ENCODE results near the gene DNAI1.
"Not testable (repeated sequence)": the region's sequence is repeated elsewhere in the genome, so short reads cannot be mapped to it uniquely, and the experiment has no call there.

Gene DNAI1

DNA sequence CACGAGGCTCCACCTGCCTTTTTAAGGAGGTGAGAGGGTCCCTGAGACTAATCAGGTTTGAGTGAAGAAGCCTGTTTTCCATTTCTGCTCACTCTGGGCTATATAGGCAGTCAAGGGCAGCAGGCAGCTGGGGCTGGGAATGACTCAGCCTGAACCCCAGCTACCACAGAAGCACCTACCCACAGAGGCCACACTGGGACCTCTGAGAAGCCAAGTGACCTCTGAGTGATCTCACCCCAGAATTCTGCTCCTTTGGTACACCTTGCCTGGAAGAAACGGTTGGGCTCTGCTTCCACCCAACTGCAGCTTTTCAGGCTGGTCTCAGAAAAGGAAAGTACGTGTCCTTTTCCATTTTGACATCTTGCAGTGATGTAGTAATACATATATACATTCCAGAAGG lies 7.1 kb upstream of the DNAI1 start:
- DNase-seq: no peak

GRCh38 chr9:34452568-34452967 lies 6.0 kb upstream of the DNAI1 start:
- DNase-seq: no peak

GRCh38 chr9:34454571-34455065 lies 4.0 kb upstream of the DNAI1 start:
- no peak for DNase-seq

DNA sequence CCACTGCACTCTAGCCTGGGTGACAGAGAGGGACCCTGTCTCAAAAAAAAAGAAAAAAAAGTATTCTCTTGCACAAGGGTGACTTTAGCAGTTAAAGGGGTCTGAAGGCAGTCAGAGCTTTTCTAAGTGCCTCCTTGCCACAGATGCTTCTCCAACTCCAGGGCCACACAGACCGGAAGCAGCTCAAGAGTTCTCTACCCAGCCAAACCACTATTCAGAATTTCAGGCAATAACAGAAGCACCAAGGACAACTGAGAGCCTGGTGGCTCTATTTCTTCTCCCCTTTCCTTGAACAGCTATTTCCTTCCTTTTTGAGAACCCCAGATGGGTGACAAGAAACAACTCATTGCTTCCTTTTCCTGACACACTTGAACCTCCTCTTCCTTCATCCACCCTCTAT lies 2.5 kb upstream of the DNAI1 start:
- no peak for DNase-seq

DNA sequence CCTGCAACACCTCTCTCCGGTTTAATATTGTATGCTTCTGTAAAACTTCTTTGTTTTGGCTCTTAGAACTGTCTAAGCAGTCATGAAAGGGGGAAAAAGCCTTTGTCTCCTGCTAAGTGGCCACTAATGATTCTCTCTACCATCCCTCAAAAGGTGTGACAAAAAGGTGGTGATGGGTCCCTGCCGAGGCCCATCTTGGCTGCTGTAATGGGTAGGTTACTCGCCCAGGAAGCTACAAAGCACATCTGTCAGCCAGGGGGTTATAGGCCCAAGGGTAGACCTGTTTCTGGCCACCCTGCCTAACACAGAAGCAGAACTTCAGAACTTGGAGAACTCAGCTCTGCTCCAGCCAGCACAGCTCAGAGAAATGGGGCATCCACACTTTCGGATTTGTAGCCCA lies 1.9 kb upstream of the DNAI1 start:
- DNase-seq: no peak

- DNase-seq: peak; percentile 13
Measured at GRCh38 chr9:34457266-34458012, 1.2 kb upstream of the DNAI1 start.

- DNase-seq: no peak
Measured at GRCh38 chr9:34458959-34459340, 345 bp downstream of the DNAI1 start.

GRCh38 chr9:34459356-34459755 lies 751 bp downstream of the DNAI1 start:
- DNase-seq: no peak

GRCh38 chr9:34459941-34460340 lies 1.3 kb downstream of the DNAI1 start:
- peak; percentile 13 for DNase-seq

DNA sequence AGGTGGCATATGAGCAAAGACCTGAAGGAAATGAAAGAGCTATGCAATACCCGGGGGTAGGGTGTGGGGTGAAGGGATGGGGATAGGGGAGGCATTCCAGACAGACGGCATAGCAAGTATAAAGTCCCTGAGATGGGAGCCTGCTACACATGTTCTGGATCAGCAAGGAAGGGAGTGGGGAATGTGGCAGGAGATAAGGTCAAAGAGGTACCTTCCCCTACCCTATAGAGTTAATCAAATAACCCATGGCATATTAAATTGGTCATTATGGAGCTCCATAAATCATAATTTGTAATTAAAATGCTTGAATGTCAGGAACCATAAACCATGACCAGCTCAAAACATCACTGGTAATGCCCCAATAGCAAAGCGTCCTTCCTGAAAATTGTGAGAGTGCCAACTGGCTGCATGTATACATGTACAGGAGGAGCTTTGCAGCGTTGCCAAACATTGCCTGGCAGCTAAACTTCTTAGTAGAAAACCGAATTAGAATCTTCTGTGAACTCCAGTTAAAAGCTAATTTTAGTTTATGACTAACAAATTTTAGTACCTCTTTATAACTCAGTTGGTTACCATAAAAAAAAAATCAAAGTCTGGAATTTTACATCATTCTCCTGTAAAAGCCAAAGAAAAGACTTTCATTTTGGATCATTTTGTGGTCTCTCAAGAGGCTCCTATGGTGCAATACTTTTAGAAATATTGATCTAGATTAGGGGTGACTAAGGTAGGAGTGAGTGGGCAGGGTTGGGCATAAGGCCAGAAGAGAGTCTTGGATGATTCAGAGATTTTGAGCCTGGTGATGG lies 4.7 kb downstream of the DNAI1 start:
- no peak for DNase-seq

DNA sequence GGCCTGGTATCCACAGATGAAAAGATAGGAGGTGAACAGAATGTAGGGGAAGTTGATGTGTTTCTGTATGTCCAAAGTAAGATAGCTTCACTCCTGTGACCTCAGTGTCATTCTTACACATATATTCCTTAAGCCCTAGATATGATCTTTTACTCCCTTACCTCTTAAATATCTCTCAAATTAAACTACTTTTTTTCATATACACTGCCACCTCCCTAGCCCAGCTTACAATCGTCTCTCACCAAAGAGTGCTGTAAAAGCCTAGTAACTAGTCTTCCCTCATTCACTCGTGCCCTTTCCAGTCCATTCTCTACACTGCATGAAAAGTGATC lies 5.3 kb downstream of the DNAI1 start:
- no peak for DNase-seq

DNA sequence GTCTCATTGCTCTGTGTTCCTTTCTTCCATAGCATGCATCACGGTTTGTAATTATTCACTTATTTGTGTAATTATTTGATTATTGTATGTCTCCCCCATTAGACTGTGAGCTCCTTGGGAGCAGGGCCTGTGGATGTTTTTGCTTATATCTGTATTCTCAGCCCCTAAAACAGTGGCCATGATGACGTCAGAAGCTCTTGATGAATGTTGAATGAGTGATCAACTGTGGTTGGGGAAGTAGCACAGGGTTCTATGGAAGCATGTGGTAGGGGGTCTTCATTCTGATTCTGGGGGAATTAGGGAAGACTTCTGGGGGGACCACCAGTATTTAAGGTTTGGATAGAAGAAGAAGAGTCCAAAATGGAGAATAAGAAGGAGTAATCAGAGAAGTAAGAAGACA lies 6.0 kb downstream of the DNAI1 start:
- DNase-seq: no peak

DNA sequence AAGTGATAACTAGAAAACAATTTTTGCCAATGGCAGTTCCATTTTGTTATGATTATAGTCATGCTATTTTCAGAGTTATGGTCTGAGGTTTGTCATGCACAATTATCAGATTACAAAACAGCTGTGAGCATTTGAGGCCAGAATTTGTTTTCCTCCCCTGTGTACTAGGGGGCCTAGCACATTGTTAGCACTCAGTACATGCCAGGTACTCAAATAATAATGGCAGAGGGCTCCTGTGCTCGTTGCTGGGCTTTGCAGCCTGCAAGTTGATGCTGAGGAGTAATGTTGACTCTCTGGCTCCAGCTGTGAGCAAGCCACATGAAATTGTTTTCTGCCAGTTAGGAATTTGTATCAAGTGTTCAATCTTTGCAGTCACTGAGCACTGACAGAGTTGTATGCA lies 6.9 kb downstream of the DNAI1 start:
- DNase-seq: peak; percentile 2

DNA sequence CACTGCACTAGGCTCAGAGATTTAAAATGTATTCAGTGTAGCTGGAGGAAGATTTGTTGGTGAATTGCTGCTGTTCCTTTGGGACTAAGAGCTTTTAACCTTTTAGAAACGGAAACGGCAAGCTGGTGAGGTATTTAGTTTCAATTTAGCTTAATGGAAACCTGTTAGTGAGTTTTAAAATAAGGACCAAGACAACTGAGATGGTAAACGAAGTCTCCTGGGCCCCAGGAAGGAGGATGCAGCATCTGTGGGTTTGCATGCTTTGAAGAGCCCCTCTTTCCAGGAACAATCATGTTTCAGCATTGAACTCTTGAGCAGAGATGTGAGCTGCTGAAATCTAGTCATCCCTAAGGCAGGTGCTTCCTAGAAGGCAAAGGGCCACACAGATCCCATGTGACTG lies 16.5 kb downstream of the DNAI1 start:
- DNase-seq: peak; percentile 95

GRCh38 chr9:34477541-34477940 lies 18.9 kb downstream of the DNAI1 start:
- no peak for DNase-seq

GRCh38 chr9:34479431-34479866 lies 20.8 kb downstream of the DNAI1 start:
- peak; percentile 6 for DNase-seq

DNA sequence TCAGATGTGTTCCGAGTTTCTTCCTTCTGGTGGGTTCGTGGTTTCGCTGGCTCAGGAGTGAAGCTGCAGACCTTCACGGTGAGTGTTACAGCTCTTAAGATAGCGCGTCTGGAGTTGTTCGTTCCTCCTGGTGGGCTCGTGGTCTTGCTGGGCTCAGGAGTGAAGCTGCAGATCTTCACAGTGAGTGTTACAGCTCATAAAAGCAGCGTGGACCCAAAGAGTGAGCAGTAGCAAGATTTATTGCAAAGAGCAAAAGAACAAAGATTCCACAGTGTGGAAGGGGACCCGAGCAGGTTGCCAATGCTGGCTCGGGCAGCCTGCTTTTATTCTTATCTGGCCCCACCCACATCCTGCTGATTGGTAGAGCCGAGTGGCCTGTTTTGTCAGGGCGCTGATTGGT lies 23.0 kb downstream of the DNAI1 start:
- not testable (repeated sequence) for DNase-seq

GRCh38 chr9:34482746-34483145 lies 24.1 kb downstream of the DNAI1 start:
- not testable (repeated sequence) for DNase-seq

DNA sequence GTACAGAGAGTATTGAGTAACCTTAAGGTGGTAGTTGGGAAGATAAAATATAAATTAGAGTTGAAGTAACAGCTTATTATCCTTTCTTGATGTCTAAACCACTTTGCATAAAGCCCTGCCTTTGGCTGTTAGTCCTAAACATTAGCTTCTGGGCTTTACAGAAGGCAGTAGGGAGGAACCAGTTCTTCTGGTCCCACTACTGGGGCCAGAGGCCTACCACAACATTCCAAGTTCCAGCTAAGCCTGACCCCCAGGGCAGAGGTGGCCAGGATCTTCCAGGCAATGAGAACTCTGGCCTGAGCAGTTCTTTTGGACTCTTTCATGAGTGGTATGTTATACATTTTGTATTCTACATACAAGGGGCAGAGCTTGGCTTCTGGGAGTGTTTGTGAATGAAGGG lies 26.1 kb downstream of the DNAI1 start:
- DNase-seq: no peak

DNA sequence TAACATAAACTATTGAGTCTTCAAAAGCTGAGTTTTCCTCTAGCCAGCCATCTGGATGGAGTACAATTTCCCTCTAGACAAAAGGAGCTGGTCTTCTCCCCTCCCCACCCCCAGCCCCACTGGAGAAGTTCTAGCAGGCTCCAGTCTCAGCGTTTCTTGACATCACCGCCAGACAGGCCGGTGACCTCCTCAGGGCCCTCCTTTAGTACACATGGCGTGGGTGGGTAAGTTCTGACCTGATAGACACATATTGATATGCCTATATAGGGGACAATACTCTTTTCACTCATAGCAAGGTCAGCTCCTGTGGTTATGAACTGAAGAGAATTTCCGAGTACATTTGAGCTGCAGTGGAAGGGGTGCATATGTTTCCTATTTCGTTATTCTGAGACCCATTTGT lies 27.2 kb downstream of the DNAI1 start:
- no peak for DNase-seq

DNA sequence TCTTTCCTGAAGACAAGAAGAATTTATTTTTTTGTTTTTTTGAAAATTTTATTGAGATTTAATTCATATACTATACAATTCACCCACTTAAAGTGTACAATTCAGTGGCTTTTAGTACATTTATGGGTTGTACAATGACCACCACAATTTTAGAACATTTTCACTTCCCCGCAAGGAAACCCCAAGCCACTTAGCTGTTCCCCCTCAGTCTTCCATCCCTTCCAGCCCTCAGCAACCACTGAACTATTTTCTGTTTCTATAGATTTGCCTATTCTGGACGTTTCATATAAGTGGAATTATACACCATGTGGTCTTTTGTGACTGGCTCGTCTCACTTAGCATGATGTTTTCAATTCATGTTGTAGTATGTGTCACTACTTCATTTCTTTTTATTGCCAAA lies 28.0 kb downstream of the DNAI1 start:
- no peak for DNase-seq

- peak; percentile 2 for DNase-seq
Measured at GRCh38 chr9:34490360-34490759, 31.8 kb downstream of the DNAI1 start.

GRCh38 chr9:34490760-34491159 lies 32.2 kb downstream of the DNAI1 start:
- no peak for DNase-seq

DNA sequence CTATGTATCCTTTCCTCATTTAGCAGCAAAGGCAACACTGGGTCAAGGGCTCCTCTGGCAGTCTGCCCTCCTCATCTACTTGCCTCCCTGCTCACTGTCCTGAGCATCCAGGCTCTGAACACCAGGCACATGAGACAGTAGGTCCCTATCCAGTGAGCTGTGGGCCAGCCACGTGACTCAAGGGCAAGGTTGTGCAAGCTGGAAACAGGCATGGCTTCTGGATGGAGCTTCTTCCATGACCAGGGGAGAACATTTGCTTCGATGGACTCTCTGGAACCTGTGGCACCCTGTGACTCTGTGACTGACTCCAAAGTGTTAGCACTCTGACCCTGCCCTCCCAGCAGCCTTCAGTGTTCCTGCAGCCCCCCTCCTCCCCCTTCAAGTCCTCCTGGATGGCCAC lies 33.0 kb downstream of the DNAI1 start:
- DNase-seq: no peak

DNA sequence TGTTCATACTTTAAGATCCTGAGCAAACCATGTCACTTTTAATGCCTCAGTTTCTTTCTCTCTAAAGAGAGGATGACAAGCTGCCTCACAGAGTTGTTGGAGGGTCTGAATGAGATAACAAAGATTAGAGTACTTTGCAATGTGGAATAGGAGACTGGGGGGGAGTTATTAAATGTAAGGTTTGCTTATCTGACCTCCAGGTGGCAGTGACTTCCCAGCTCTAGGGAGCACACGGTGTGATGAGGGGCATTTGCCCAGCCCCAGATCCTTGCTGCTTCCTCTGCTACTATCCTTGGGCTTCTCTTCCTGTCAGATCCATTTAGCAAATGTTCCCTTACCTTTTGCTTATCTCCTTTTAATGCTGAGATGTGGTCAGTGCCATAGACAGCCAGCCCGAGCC lies 33.4 kb downstream of the DNAI1 start:
- DNase-seq: no peak

All from NCI-H2171 treated with DMSO at 0.1 percent for 48 hours (cell line).